Stimulated activated CD8-positive, alpha-beta memory T cell treated with anti-CD3 and anti-CD28 coated beads, Interleukin-4, amount 100 ng/mL, for 48 hours (primary cell): ENCODE results near the gene EVX1.

Source experiments
- DNase-seq: peaks from one replicate; pipeline ENCODE4 v3.0.0-alpha.2; 2020

Gene EVX1

GRCh38 chr7:27250557-27251070 lies 8.0 kb downstream of the EVX1 start:
- no peak for DNase-seq

- no peak for DNase-seq
Observed at GRCh38 chr7:27251136-27251651, 8.6 kb downstream of the EVX1 start.

- no peak for DNase-seq
Observed at GRCh38 chr7:27251652-27252590, 9.3 kb downstream of the EVX1 start.

DNA sequence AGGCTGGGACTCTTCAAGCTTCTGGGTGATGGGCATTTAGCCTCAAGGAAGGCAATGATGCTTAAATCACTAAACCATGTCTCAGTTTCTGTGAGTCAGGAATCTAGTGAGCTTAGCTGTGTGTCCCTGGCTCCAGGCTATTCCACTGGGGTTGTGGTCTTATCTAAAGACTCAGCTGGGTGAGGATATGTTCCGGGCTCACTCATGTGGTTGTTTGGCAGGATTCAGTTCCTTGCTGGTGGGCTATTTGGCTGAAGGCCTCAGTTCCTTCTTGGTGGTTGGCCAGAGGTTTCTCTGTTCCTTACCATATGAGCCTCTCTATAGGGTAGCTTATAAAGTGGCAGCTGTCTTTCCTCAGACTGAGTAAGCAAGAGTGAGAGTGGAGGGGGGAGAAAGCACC lies 12.0 kb downstream of the EVX1 start:
- no peak for DNase-seq

DNA sequence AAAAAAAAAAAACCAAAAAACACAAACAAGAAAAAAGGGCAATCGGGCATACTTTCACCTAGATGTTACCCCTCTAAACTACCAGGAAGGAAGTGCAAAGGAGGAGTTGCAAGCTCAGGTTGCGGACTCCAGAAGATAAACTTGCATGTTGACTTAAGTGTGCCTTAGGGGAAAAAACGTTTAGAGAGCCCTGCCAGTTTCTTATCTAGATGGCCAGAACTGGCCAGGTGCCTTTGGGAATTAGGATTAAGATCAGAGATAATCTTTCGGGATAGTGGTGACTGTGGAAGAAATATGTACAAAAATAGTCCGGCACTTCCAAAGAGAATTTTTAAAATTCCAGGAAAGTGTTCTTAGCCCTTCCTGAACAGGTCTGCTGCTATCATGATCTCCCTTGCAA lies 17.6 kb downstream of the EVX1 start:
- DNase-seq, result no peak

DNA sequence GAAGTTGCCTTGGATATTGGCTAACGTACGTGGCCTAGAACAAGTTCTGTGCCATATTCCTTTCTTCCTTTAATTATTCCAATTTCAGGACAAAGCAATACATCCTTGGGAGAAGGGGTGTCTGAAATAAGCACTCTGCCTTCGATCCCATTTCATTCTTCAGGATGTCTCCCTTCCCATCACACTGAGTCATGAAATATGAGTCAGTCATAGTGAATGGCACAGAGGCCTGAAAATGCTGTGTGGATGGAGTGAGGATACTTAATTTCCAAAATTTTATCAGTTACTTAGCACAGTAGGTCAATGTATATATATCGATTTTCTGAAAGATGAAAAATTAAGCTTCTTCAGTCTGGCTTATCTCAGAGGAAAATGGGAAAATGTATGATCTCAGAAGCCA lies 19.5 kb downstream of the EVX1 start:
- DNase-seq, result no peak

GRCh38 chr7:27263781-27264180 lies 21.2 kb downstream of the EVX1 start:
- no peak for DNase-seq

GRCh38 chr7:27269455-27269854 lies 26.9 kb downstream of the EVX1 start:
- no peak for DNase-seq

GRCh38 chr7:27271384-27271783 lies 28.8 kb downstream of the EVX1 start:
- no peak for DNase-seq

- no peak for DNase-seq
Observed at GRCh38 chr7:27277628-27278027, 35.0 kb downstream of the EVX1 start.

- DNase-seq, result no peak
Observed at GRCh38 chr7:27283558-27283957, 41.0 kb downstream of the EVX1 start.

GRCh38 chr7:27295236-27295635 lies 52.6 kb downstream of the EVX1 start:
- no peak for DNase-seq

DNA sequence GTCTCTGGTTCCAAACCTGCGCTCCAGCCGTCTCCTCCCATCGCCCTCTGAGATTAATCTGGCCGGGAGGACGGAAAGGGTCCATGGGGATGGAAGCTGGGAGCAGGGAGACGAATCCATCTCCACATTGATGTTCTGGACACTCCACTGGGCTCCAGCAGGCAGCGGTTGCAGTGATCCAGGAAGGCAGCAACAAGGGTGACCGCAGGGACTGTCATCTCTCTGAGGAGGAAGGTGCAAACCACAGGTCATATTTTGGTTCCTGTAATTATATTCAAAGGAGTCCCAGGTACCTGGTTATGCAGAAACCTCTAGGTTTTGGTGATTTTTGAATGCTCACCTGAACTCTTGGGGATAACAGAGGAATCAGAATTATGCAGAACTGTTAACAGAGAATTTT lies 54.8 kb downstream of the EVX1 start:
- DNase-seq, result no peak
